IPS DF 4.7 (cell line): Measurements from ENCODE around the gene MAPK1.
"Not testable (repeated sequence)": the region's sequence is repeated elsewhere in the genome, so short reads cannot be mapped to it uniquely, and the experiment has no call there.

Experiments
- DNase-seq: peaks from one replicate; pipeline ENCODE4 v3.0.0-alpha.2; 2013; ENCODE audit warnings: low spot score; ENCODE audit errors: extremely low read depth

MAPK1 gene

DNA sequence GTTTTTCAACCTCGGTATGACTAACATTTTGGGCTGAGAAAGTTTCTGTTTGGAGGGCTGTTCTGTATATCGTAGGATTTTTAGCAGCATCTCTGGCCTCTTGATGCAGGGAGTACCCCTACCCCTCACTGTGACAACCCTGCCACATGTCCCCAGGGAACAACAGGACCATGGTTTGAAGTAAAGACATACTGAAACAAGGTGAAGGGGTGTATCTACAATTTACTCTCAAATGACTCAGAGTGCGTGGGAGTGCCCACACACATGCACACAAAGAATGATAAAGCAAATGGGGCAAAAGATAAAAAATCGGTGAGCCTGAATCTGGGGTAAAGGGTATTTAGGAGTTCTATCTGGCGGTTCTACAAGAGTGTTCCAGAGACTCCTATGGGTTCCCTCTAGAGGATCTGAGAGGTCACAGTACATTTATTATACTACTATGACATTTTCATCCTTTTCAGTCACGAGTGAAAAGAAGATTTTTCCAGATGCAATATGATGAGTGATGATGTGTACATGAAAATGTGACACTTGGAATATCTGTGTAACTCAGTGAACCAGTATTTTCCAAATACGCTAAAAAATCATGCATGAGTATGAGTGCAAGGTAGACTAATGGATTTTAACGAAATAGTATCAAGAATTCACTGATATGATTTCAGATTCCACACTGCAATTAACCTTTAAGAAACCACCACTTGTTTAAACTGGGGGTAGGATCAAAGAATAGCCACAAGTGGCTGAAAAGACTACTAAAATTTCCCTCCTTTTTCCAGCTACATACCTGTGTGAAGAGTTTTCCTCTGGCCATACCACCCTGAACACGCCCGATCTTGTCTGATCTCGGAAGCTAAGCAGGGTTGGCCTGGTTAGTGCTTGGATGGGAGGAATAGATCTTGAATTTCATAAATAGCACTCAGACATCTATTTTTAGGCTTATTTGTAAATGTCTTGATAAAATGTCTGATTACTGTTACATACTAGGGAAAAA is 75.5 kb downstream of the MAPK1 start:
- no peak for DNase-seq

DNA sequence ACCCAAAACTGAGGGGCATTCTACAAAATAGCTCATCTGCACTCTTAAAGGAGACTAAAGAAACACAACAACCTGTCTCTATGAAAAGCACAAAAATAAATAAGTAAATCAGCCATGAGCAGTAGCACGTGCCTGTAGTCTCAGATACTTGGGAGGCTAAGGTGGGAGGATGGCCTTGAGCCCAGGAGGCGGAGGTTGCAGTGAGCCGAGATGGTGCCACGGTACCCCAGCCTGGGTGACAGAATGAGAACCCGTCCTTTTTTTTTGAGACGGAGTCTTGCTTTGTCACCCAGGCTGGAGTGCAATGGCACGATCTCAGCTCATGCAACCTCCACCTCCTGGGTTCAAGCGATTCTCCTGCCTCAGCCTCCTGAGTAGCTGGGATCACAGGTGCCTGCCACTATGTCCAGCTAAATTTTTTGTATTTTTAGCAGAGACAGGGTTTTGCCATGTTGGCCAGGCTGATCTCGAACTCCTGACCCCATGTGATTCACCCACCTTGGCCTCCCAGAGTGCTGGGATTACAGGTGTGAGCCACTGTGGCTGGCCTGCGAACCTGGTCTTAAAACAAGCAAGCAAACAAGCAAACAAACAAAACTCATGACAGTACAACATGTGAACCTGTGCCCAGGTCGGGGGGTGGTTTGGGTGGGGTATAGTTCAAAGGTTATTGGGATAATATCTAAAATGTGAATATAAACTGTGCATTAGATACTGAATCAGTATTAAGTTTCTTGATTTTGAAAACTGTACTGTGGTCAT is 76.4 kb downstream of the MAPK1 start:
- DNase-seq: not testable (repeated sequence)

DNA sequence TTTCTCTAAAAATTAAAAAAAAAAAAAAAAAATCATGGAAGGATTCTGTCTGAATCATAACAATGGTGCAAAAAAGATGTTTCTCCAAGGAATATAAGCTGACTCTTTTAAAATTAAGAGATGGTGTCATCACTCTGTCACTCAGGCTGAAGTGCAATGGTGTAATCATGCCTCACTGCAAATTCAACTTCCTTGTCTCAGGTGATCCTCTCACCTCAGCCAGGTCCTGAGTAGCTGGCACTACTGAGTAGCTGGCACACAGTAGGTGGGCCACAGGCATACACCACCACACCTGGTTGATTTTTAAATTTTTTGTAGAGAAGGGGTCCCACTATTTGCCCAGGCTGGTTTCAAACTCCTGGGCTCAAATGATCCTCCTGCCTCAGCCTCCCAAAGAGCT is 77.1 kb downstream of the MAPK1 start:
- no peak for DNase-seq

DNA sequence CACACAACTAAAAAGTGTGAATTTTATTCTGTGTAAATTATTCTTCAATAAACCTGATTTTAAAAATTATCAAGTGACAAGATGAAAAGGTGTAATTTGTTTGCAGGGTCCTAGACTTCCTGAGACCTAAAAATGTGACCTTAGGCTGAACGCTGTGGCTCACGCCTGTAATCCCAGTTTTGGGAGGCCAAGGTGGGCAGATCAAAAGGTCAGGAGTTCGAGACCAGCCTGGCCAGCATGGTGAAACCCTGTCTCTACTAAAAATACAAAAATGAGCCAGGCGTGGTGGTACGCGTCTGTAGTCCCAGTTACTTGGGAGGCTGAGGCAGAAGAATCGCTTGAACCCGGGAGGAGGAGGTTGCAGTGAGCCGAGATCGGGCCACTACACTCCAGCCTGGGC is 79.9 kb downstream of the MAPK1 start:
- not testable (repeated sequence) for DNase-seq

DNA sequence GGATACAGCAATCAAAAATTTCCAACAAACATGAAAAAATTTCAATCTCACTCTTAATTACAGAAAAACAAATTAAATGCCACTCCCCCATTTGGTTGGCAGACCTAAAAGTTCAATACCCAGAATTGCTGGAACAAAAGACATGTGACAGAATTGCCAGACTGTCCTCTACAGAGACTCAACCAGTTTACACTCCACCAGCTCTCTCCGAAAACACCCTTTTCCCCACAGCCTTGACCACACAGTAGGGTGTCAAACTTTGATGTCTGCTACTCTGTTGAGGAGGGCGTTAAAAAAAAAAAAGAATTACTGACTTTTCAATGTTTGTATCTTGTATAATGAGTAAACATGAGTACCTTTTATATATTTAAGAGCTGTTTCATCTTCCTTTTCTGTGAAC is 87.2 kb downstream of the MAPK1 start:
- no peak for DNase-seq

DNA sequence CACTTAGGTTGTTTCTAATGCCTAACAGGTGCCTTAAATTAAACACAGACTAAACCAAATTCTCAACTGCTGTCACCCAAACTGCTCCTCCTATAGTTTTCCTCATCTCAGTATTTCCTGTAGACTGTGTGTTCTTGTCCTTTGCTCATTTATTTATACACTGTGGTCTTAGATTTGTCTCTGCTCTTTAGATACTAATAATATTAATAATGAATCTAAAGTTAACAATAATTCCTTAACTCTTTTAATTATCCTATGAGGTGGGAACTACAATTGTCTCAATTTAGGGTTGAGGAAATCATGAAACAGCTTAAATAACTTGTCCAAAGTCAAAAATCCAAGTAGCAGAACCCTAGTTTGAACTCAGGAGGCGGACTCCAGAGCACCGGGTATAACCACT is 88.0 kb downstream of the MAPK1 start:
- no peak for DNase-seq

DNA sequence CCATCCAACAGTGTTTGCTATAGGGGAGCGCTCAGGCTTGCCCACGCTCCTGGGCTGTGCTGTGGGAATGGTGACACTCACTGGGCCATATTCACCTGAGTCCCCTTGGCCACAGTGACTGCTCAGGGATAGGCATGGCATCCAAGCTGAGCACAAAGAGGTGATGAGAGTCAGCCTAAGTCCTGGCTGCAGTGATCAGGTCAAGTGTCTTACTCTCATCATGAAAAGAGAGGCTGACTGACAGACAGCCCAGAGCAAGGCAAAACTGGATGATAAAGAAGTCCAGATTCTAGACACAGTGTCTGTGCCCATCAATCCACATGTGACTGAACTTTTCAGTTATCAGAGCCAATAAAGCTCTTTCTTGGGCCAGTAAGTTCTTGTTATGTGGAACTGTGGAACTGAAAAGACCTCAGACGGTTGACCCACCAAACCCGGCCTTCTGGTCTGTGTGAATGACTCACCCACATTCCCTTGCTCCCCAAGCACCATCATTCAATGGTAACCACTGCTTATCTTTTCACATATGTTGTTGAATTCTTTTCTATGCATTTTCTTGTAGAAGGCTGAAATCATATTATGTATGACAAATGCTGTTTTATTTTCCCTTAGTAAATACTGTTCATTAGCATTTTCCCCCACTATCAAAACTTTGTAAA is 88.6 kb downstream of the MAPK1 start:
- DNase-seq: no peak

DNA sequence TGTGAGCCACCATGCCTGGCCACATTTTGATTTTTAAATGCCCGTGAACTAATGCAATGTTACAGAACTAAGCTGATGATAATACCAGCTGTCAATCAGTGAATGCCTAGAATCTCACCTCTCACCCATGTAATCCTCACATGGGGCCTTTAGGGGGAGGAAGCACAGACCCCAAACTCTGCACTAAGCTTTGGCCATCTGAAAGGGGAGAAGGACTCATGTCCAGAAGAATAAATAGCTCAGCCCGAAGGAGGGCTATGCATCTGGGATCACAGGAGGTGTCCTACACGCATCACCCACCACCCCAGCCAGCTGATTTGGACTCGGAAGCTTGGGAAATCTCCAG is 95.8 kb downstream of the MAPK1 start:
- DNase-seq: no peak

DNA sequence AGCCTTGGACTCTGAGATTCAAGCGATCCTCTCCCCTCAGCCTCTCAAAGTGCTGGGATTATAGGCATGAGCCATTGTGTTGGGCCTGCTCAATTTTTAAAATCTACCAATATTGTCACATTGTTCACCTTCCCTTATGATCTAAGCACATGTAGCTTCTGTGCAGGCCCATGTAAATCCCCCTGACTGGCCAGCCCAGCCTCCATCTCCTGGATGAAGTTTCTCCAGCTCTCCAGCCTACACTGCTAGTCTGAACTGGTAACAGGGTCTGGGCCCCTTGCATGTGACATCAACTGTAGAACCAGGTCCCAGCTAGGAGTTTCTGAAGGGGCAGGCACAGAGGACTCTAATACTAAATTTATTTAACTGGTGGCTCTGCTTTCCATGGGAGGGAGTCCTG is 99.0 kb downstream of the MAPK1 start:
- DNase-seq: no peak

DNA sequence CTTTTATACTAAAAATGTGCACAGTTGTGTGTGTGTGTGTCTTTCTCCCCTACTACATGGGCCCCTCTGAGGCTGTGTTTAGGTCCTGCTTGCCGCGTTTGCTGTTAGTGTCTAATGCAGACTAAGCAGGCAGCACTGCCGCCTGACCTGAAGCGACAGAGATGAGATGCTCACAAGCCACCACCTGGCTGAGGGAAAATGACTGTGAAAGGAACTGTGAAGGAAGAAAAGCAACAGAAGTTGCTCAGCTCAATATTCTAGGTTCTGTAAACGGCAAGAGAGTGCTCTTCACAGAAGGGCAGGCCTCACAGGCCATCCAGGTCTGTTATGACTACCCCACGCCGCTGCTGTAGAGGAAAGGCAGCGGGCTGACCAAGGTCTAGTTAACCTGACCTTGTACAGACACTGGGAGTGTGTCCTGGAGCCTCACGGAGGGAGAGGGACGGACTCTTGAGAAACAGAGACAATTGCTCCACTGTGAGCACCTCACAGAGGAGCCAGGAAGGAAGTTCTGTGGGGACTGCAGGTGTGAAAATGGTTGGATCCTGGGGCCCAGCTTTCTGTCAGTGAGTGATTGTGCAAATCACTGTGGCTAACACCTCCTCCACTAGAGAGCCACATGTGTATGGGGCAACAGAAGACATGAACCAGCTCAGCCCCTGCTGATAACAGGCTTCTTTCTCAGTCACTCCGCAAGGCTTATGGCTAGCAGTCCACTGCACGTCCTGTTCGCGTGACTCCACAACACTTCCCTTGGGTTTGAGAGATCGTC is 100.6 kb downstream of the MAPK1 start:
- DNase-seq: no peak

DNA sequence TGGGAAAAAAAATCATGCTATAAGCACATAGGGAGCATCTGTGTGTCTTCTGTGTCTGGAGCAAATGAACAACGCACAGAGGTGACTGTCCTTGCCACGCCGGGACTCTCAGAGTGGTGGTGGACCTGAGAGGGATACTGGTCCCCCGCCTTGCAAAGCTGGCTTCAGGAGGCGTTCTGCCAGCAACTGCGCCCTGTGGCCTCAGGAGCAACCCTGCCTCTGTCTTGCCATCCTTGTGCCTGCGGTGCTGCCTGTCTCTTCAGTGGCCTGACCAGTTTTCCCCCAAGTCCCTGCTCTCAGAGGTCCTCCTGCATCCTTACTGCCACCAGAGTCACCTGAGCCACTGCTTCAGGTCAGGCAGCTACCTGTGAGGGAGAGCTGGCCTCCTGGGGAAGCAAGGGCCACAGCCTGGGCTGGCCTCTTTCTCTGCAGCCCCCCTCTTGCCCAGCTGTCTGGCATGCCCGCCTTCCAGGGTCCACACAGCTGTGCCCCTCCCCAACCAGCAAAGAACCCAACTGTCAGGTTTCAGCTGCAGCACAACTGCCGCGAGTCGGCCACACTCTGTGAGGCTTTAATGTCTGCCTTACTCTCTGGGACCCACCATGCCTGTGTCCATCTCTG is 101.4 kb downstream of the MAPK1 start:
- no peak for DNase-seq

DNA sequence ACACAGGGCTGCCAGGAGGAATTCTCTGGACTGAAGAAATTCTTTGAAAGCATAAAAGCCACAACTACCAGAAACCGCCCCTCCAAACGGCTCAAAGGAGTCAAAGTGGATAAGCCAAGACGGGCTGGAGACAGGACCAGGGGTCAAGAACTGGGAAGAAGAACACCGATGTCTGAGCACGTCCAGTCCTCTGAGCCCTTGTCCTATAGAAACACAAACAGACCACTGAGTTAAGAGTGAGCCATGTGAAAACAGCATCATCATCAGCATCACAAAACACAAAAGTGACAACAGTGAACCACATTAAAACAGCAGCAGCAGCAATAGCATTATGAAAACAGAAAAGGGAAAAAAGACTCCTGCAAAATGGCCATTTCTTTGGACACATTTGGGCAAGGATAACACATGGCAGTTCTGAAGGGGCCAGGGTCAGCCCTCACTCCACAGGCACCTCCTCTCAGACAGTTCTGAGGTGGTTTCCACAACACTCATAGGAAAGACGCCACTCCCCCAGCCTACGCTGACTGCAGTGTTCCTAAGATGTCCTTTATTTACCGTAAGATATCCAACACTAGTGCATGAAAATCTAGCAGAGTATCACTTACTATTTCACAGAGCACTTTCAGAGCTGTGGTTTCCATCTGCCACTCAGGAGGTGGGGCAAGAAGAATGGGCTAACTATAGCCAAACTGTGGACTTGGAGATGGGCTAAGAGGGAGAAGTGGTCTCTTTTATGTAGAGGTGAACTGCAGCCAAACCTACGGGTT is 103.2 kb downstream of the MAPK1 start:
- no peak for DNase-seq

DNA sequence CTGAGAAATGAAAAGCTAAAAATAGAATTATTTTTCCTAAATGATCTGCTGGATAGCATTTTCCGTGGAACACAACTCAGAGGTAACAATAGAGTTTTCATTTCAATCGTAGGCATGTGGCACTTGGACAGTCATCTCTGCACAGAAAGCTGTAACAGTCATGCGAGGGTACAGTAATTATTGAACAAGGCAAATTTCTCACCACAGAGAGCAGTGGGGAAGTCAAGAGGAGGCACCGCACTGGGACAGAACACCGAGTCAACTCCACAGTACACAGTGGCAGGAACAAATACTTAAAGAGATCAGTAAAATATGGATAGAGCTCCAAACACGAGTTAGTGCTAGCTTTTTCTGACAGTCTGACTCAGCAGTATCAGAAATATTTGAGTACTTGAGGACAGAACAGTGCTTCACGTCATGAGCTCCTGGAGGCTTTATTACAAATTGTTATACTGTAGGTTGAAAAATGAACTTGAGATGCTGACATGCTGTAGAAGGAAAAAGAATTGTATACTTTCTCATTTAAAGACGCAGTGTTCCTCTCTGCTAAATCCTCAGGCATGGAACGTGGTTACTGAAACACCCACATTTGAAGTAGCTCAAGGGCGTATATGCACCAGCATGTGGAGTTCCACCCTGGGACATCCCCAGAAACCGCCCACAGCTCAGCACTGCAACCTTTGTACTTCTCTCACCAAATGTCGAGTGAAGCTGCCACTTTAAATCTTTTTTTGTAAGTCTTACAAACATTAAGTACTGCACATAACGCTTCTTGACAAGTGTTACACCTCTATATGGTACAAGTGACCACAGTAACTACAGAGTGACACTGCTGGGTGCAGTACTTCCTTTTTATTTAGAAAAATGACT is 104.5 kb downstream of the MAPK1 start:
- no peak for DNase-seq

DNA sequence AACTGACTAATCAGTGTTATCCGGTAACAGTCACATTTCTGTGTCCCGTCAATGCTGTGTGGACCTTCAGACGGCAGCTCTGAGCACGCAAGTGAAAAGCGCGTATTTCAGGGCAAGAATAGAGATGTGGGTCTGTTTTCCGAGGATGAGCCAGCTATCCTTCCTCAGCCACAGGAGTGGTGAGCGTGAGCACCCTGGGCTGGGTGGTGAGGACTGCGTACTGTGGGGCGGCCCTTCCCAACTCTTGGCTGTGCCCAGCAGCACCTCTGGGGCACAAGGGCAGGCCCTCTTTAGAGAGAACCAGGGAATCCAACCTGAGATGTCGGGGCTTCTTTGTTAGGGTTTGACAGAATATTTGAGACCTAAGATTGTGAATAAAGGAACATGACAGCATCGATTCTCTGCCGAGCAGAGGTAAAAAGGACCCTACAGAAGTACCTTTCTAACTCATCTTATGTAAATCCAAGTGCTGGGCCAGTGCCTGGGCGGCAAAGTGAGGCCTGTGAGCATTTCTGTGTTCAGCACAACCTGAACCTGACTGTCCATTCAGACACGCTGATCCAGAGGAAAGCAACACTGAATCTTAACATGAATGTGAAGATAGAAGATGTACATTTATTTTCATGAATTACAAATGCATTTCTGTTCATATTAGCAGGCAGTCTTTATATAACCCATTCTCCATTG is 105.3 kb downstream of the MAPK1 start:
- DNase-seq: no peak

DNA sequence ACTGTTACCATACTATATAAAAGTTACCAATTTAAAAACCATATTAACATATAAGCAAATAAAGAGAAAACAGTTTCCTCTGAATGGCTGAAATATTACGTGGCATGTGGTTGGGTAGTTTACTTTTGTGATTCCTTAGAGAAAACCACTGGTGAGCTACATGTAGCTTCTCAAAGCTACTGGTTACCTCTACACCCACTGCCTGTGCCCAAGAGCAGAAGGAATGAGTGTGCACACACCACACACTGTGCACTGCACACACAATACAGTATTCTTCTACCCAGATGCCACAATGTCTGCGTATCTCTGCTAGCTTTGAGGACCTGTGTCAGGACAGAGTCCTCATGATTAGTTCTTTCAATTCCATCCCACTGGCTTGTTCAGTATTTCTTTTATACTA is 106.4 kb downstream of the MAPK1 start:
- DNase-seq: no peak

DNA sequence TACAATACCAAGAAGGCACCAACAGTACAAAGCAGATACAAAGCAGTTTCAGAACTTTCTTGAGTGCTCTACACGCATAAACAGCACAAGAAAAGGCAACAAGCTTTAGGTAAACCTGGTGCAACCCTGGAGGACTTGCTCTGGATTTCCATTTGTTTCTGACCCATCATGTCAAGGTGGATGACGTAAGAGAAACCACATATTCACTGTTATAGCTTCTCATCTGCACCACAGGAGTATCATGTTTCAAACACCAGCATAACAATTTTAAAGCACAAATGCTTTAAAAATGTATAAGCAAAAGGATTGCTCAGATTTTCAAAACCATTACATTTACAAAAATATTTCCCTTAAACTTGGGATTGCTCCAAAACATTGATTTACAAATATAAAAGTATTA is 106.8 kb downstream of the MAPK1 start:
- DNase-seq: no peak

DNA sequence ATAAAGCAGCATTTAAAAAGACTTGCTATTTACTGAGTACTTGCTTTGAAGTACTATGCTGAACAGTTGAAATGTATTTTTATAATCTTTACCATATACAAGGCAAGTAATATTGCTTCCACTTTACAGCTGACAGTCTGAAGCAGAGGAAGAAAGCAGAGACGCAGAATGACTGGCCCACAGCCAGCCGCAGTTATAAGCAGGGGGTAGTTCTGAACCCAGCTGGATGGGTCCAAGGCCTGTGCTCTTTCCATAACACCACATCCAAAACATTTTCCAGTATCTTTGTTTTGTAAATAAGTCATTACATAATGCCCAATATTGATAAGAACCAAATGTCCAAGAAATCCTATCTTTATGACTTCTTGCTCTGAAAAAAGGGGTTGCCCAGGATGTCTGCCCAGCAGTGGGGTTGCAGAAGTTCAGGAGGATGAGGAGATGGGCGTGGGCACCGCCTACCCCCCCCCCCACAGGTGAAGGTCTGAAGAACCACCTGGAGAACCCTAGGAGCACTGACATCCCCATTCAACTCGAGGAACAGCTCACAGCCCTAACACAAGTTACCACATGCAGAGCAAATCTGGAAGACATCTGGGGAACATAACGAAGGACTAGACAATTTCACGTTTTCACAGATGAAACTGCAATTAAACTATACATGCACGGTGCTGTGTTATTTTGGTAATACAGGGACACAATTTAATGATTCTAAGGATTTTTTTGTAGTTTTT is 107.6 kb downstream of the MAPK1 start:
- DNase-seq: no peak

DNA sequence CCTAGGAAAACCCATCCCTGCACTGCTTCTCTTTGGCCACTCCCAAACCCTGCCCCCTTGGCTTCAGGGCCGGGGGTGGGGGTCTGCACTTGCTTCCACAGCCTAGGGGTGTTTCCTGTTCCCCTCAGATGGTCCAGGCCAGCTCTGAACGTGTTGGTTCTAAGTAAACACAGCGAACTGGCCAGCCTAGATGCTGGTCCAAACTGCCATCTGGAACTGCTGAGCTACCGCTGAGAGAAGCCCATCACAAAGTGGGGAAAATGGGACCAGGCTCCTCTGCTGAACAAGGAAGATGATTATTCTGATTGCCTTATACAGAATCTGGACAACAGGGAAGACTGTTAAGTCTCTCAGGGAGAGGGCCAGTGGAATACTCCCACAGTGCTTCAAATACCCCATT is 108.4 kb downstream of the MAPK1 start:
- DNase-seq: no peak
